HepG2 (cell line): ENCODE results near the gene HOPX. TPM values are rescaled to one million over a fixed set of nuclear protein-coding genes. Genes with fewer than 3 reads are reported as not detected.

ENCODE experiments used
- ATAC-seq: fragments of 200-7000 bp; cut with Tn5 transposase; 3 replicates; pipeline ENCODE4 v1.9.1; 2020; ENCODE audit warnings: mild to moderate bottlenecking, moderate library complexity
- BruUV-seq: library from RNA; stranded (reverse); fragments of 400-500 nt; replicated peaks from 2 replicates; lab custom pipeline; 2021; lab: Mats Ljungman, UMichigan
- CTCF ChIA-PET: fragments of 300-600 bp; formaldehyde crosslinking; extraction: SDS; loops from one replicate; lab custom pipeline; 2021; ENCODE audit warnings: low total read pairs, inconsistent platforms, low intra/inter-chr PET ratio; lab: Yijun Ruan, JAX
- POLR2A ChIA-PET: fragments of 350-600 bp; sonication (Branson Sonifier 250); formaldehyde crosslinking; loops from one replicate; lab custom pipeline; 2020; ENCODE audit warnings: antibody characterized with exemption, inconsistent platforms; lab: Yijun Ruan, JAX
- DNase-seq: peaks from one replicate; pipeline ENCODE4 v3.0.0-alpha.2; 2015; ENCODE audit warnings: low spot score
- FAIRE-seq: peaks from 3 replicates; lab custom pipeline; 2011; peaks lifted over from hg19 to GRCh38; lab: Jason Lieb, UNC
- H2AFZ ChIP-seq: one replicate; pipeline ENCODE4 v1.6.1; 2011; ENCODE audit warnings: low read length, inconsistent platforms
- H3K27ac ChIP-seq: fragments of 300-600 bp; 3 replicates; pipeline ENCODE4 v1.8.0; 2011; ENCODE audit warnings: mixed run types, mild to moderate bottlenecking, mixed read lengths, low read length, inconsistent platforms; ENCODE audit not compliant: insufficient read depth; ENCODE audit errors: extremely low read length
- H3K27me3 ChIP-seq, 2 experiments: fragments of 200-600 bp in 1 of 2; 2 replicates in 1 of 2; 3 replicates in 1 of 2; pipeline versions ENCODE4 v1.6.0 to v1.8.0; 2011; ENCODE audit warnings: low read length in 2 of 2, mild to moderate bottlenecking in 2 of 2, moderate library complexity in 2 of 2, inconsistent platforms in 1 of 2; ENCODE audit not compliant: insufficient read depth in 2 of 2, control insufficient read depth in 1 of 2
- H3K36me3 ChIP-seq, 2 experiments: fragments of 200-600 bp in 1 of 2; replicated peaks in 1 of 2; 2 replicates in 1 of 2; 3 replicates in 1 of 2; pipeline versions ENCODE4 v1.5.1 to v1.8.0; 2011; ENCODE audit warnings: low read length in 2 of 2, inconsistent platforms in 1 of 2; ENCODE audit not compliant: insufficient read depth in 2 of 2, control insufficient read depth in 1 of 2
- H3K4me1 ChIP-seq: 2 replicates; pipeline ENCODE4 v1.5.1; 2012; ENCODE audit warnings: low read length, inconsistent platforms; ENCODE audit not compliant: insufficient read depth
- H3K4me2 ChIP-seq: 2 replicates; pipeline ENCODE4 v1.6.0; 2011; ENCODE audit warnings: low read depth, low read length, inconsistent platforms
- H3K4me3 ChIP-seq, 3 experiments: fragments of 200-600 bp in 1 of 3; sonication (generic), shearing (Covaris generic) in 1 of 3; replicated peaks in 1 of 3; 2 replicates each; pipeline ENCODE4 v1.5.1; 2011 to 2016; ENCODE audit warnings: low read length in 3 of 3, inconsistent platforms in 2 of 3, low read depth in 2 of 3, mild to moderate bottlenecking in 2 of 3, control low read depth in 1 of 3, mixed read lengths in 1 of 3; ENCODE audit not compliant: insufficient read depth in 1 of 3
- H3K79me2 ChIP-seq: one replicate; pipeline ENCODE4 v1.6.1; 2011; ENCODE audit warnings: low read length, inconsistent platforms; ENCODE audit not compliant: insufficient read depth
- H3K9ac ChIP-seq: 2 replicates; pipeline ENCODE4 v1.6.0; 2011; ENCODE audit warnings: mild to moderate bottlenecking, low read depth, low read length, inconsistent platforms; ENCODE audit not compliant: insufficient read depth
- H3K9me3 ChIP-seq: 2 replicates; pipeline ENCODE4 v1.5.1; 2012; ENCODE audit warnings: mild to moderate bottlenecking, low read length
- H4K20me1 ChIP-seq: 2 replicates; pipeline ENCODE4 v1.6.0; 2011; ENCODE audit warnings: inconsistent platforms, mild to moderate bottlenecking, low read length, moderate library complexity; ENCODE audit not compliant: insufficient read depth
- ATM ChIP-seq: fragments of 450-650 bp; IDR thresholded peaks from 2 replicates; pipeline ENCODE4 v1.7.1; 2017; ENCODE audit warnings: mild to moderate bottlenecking, borderline replicate concordance
- E2F5 ChIP-seq: sonication (generic); formaldehyde crosslinking; conservative IDR thresholded peaks from 2 replicates; pipeline ENCODE4 v1.4.0; 2020; ENCODE audit warnings: missing genetic modification reagents
- EEA1 ChIP-seq: sonication (generic); formaldehyde crosslinking; IDR thresholded peaks from 2 replicates; pipeline ENCODE4 v1.5.1; 2020; ENCODE audit warnings: mild to moderate bottlenecking, missing genetic modification reagents, borderline replicate concordance
- GZF1 ChIP-seq: sonication (generic); formaldehyde crosslinking; IDR thresholded peaks from 2 replicates; pipeline ENCODE4 v1.5.1; 2020; ENCODE audit warnings: mild to moderate bottlenecking, missing genetic modification reagents
- KLF11 ChIP-seq: IDR thresholded peaks from 2 replicates; pipeline ENCODE4 v1.6.1; 2016; ENCODE audit warnings: missing compliant biosample characterization
- KLF13 ChIP-seq: sonication (generic); formaldehyde crosslinking; IDR thresholded peaks from 2 replicates; pipeline ENCODE4 v1.4.0; 2020; ENCODE audit warnings: mild to moderate bottlenecking, missing genetic modification reagents
- PHF8 ChIP-seq: sonication (generic); formaldehyde crosslinking; IDR thresholded peaks from 2 replicates; pipeline ENCODE4 v1.5.0; 2020; ENCODE audit warnings: missing genetic modification reagents
- PITX1 ChIP-seq: sonication (generic); formaldehyde crosslinking; IDR thresholded peaks from 2 replicates; pipeline ENCODE4 v1.5.1; 2020; ENCODE audit warnings: mild to moderate bottlenecking, missing genetic modification reagents
- SP2 ChIP-seq: sonication (generic); formaldehyde crosslinking; IDR thresholded peaks from 2 replicates; pipeline ENCODE4 v1.5.1; 2020; ENCODE audit warnings: mild to moderate bottlenecking, missing genetic modification reagents
- SP5 ChIP-seq: IDR thresholded peaks from 2 replicates; pipeline ENCODE4 v1.6.1; 2016; ENCODE audit warnings: low read depth, borderline replicate concordance
- TERF1 ChIP-seq: sonication (generic); formaldehyde crosslinking; IDR thresholded peaks from 2 replicates; pipeline ENCODE4 v1.8.0; 2022; ENCODE audit warnings: mild to moderate bottlenecking, missing genetic modification reagents, moderate library complexity
- ZBTB49 ChIP-seq: sonication (generic); formaldehyde crosslinking; IDR thresholded peaks from 2 replicates; pipeline ENCODE4 v1.4.0; 2020; ENCODE audit warnings: missing genetic modification reagents, borderline replicate concordance
- ZNF549 ChIP-seq: sonication (generic); formaldehyde crosslinking; IDR thresholded peaks from 2 replicates; pipeline ENCODE4 v1.5.0; 2020; ENCODE audit warnings: missing genetic modification reagents
- ZNF572 ChIP-seq: sonication (generic); formaldehyde crosslinking; IDR thresholded peaks from 2 replicates; pipeline ENCODE4 v1.5.1; 2020; ENCODE audit warnings: mild to moderate bottlenecking, missing genetic modification reagents
- ZNF589 ChIP-seq: sonication (generic); formaldehyde crosslinking; conservative IDR thresholded peaks from 2 replicates; pipeline ENCODE4 v1.8.0; 2022; ENCODE audit warnings: mild to moderate bottlenecking, moderate library complexity, missing genetic modification reagents
- ZNF773 ChIP-seq: sonication (generic); formaldehyde crosslinking; IDR thresholded peaks from 2 replicates; pipeline ENCODE4 v1.4.0; 2020; ENCODE audit warnings: missing genetic modification reagents, borderline replicate concordance
- WGBS: methylation state at CpG from one replicate; pipeline ENCODE4 v1.1.6; 2017; ENCODE audit warnings: low lambda C conversion rate; 5-methylcytosine and 5-hydroxymethylcytosine counted together
- in situ Hi-C: cut with HindIII; loops from 2 replicates; pipeline ENCODE4 v1.10.0; 2017; ENCODE audit warnings: low pct_unique_long_range_greater_than_20kb; ENCODE audit not compliant: extremely low pct_ligation_motif_present
- intact Hi-C: fragments of 100-400 bp; cut with micrococcal nuclease; formaldehyde crosslinking; loops from one replicate; pipeline ENCODE4 v1.10.0; 2022; ENCODE audit not compliant: unreplicated experiment
- polyA plus RNA-seq, 8 experiments: library from polyadenylated mRNA; depleted of rRNA in 3 of 8; stranded (reverse) in 7 of 8; unstranded in 1 of 8; fragments of >200 nt; fragmentation: Illumina TruSeq in 4 of 8; extraction: Trizol in 4 of 8; gene quantifications; 2 replicates each; pipeline versions ENCODE4 v1.2.1 to v1.2.3, GENCODE V29; 2011 to 2016; ENCODE audit warnings: low read depth in 4 of 8, missing spikeins in 1 of 8, mixed read lengths in 1 of 8; ENCODE audit not compliant: insufficient read depth in 1 of 8
- total RNA-seq, 5 experiments: library from RNA; depleted of rRNA; stranded (reverse); fragments of >200 nt; fragmentation: Illumina TruSeq; extraction: Trizol; gene quantifications; 2 replicates each; pipeline ENCODE4 v1.2.3, GENCODE V29; 2016; ENCODE audit warnings: low read depth in 1 of 5

HOPX gene
- total and polyA plus RNA-seq, 2 of the 13 experiments (the other 11 are each of a cell fraction or from before 2014, with no cell fraction given), result not detected

- TF ChIP-seq ZNF589 (CRISPR knock-in tag) (no peak), PITX1 (CRISPR knock-in tag) (no peak), GZF1 (CRISPR knock-in tag) (no peak), ZBTB49 (CRISPR knock-in tag) (no peak)
These were observed 21.1 kb downstream of the HOPX start (continued) for GRCh38 chr4:56659946-56660345.

GRCh38 chr4:56658528-56658927 is 22.6 kb downstream of the HOPX start:
- CTCF ChIA-PET, result no interaction called here
- H3K4me2 ChIP-seq, result no peak overlapping the region
- H3K79me2 ChIP-seq, result no peaks in the 10 kb centered on the region
- no peaks in the 10 kb centered on the region for H3K9me3 ChIP-seq
- no peak for FAIRE-seq
- no peak for TF ChIP-seq ZNF549 (CRISPR knock-in tag)
- TF ChIP-seq SP5 (CRISPR knock-in tag), result no peak
- TF ChIP-seq ZNF773, result no peak
- TF ChIP-seq EEA1, result no peak
- TF ChIP-seq PHF8 (CRISPR knock-in tag), result no peak
- no peak for TF ChIP-seq ZNF572 (CRISPR knock-in tag)
- TF ChIP-seq TERF1 (CRISPR knock-in tag), result no peak
- TF ChIP-seq SP2 (CRISPR knock-in tag), result no peak
- no peak for TF ChIP-seq KLF13 (CRISPR knock-in tag)
- TF ChIP-seq ATM, result no peak
- no peak for TF ChIP-seq E2F5 (CRISPR knock-in tag)
- no peak for TF ChIP-seq KLF11 (CRISPR knock-in tag)
- TF ChIP-seq, all 625 proteins: peak for 0
- H3K36me3 ChIP-seq, result no peaks in the 10 kb centered on the region
- peaks cover 4 to 48% of the 10 kb centered on the region in 2 experiments for H3K27me3 ChIP-seq
- POLR2A ChIA-PET, result no interaction called here
- in situ Hi-C loops (no loop called here), intact Hi-C loops (no loop called here)
- BruUV-seq, result no TSS peak
- H3K4me1 ChIP-seq, result no peaks in the 10 kb centered on the region
- no peaks in the 10 kb centered on the region for H4K20me1 ChIP-seq
- DNase-seq (no peak), ATAC-seq (no peak)
- H3K27ac ChIP-seq, result no peak overlapping the region
- WGBS, result 4% methylated on average over 3 of the region's 3 CpGs
- H2AFZ ChIP-seq, result no peak overlapping the region
- no peak overlapping the region for H3K9ac ChIP-seq
- no peak overlapping the region for H3K4me3 ChIP-seq
